Esophagus squamous epithelium (tissue), 5 donors: ENCODE results near the gene CELF2. TPM values are rescaled to one million over a fixed set of nuclear protein-coding genes. Genes with fewer than 3 reads are reported as not detected.

Experiments used
- DNase-seq: peaks from one replicate; lab custom pipeline; 2025; lab: John Stamatoyannopoulos, UW
- H3K27ac ChIP-seq, 4 donors: fragments of 200-600 bp; sonication (generic); one replicate each; pipeline ENCODE4 v1.5.1; 2016 to 2019; ENCODE audit warnings: mild to moderate bottlenecking in 1 of 4
- H3K27me3 ChIP-seq, 4 donors: fragments of 200-600 bp; sonication (generic); 1 replicate in 3 of 4; 2 replicates in 1 of 4; pipeline versions ENCODE4 v1.5.1 to v1.6.0; 2017 to 2021; ENCODE audit warnings: antibody characterized with exemption in 1 of 4
- H3K36me3 ChIP-seq, 3 donors: fragments of 200-600 bp; sonication (generic); one replicate each; pipeline ENCODE4 v1.5.1; 2016 to 2019
- H3K4me1 ChIP-seq, 3 donors: fragments of 200-600 bp; sonication (generic); one replicate each; pipeline ENCODE4 v1.5.1; 2017 to 2019
- H3K4me3 ChIP-seq, 4 donors: fragments of 200-600 bp; sonication (generic); 1 replicate in 3 of 4; 2 replicates in 1 of 4; pipeline ENCODE4 v1.5.1; 2016 to 2019; ENCODE audit warnings: mild to moderate bottlenecking in 2 of 4, moderate library complexity in 1 of 4
- H3K9me3 ChIP-seq, 3 donors: fragments of 200-600 bp; sonication (generic); one replicate each; pipeline ENCODE4 v1.5.1; 2016 to 2019
- POLR2A ChIP-seq, 4 donors: fragments of 450-650 bp; IDR thresholded peaks; one replicate each; pipeline ENCODE4 v1.6.1; 2017; ENCODE audit warnings: antibody characterized with exemption in 4 of 4, mild to moderate bottlenecking in 4 of 4, moderate library complexity in 3 of 4
- WGBS, 2 donors: methylation state at CpG; one replicate each; pipeline ENCODE4 v1.1.5; 2018; 5-methylcytosine and 5-hydroxymethylcytosine counted together
- intact Hi-C: fragments of 100-400 bp; cut with DNase I; formaldehyde crosslinking; loops from one replicate; pipeline ENCODE4 v1.15.0; 2022
- total RNA-seq, 4 donors: library from RNA; depleted of rRNA; stranded (reverse); fragments of >200 nt; gene quantifications; one replicate each; pipeline ENCODE4 v1.1.0, GENCODE V29; 2016
- TF ChIP-seq, protein P1 (sequence below), 6 experiments: fragments of 450-650 bp in 4 of 6; fragments of 200-600 bp in 2 of 6; sonication (generic) in 2 of 6; IDR thresholded peaks; one replicate each; pipeline ENCODE4 v1.5.1; 2016 to 2019; ENCODE audit warnings: antibody characterized with exemption in 6 of 6, mild to moderate bottlenecking in 4 of 6, moderate library complexity in 4 of 6
- donor health status: DM: yes; HTN: yes; CAD: no.

The CELF2 gene
- total RNA-seq, 4 donors from 2014 or later: 4.2 to 62.4 (median 13.5) TPM

DNA sequence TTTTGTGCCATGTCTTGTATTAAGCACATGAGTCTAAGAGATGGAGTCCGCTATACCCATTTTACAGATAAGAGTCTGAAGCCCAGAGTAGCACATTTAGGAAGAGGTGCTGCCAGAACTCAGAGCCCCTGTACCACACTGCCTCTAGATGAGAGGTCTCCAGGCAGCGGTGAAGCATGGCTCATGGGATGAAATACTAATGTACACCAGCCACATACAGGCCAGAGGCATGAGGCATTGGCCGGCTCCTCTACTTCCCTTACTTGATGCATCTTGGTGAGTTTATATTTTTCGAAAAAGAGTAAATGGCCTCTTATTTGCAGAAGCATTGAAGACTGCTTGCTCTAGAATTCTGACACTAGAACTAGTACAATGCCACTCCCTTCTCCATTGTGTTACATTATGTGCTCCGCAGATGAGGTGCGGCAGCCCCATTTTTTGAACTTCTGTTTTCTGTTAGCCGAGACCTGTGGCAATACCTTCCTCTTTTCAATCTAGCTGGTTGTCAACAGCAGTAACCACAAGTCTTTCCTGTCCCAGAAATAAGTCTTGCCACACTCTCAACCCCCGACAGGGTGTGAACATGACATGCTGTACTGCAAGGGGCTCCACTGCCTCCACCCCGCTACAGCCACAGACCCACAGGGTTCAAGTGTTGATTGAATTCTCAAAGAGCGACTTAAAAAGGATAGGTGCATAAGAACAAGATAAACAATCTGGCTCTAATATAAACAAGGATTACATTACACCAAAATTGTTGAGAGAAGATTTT lies 145.3 kb downstream of the CELF2 start:
- TF ChIP-seq, protein P1, sequence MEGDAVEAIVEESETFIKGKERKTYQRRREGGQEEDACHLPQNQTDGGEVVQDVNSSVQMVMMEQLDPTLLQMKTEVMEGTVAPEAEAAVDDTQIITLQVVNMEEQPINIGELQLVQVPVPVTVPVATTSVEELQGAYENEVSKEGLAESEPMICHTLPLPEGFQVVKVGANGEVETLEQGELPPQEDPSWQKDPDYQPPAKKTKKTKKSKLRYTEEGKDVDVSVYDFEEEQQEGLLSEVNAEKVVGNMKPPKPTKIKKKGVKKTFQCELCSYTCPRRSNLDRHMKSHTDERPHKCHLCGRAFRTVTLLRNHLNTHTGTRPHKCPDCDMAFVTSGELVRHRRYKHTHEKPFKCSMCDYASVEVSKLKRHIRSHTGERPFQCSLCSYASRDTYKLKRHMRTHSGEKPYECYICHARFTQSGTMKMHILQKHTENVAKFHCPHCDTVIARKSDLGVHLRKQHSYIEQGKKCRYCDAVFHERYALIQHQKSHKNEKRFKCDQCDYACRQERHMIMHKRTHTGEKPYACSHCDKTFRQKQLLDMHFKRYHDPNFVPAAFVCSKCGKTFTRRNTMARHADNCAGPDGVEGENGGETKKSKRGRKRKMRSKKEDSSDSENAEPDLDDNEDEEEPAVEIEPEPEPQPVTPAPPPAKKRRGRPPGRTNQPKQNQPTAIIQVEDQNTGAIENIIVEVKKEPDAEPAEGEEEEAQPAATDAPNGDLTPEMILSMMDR (IDR thresholded peaks at IDR 0.05): peak in 1 of 6 experiments; percentile 21
- peak in 1 of 4 donors; percentile 64 for TF ChIP-seq POLR2A (IDR thresholded peaks at IDR 0.05)
- Histone ChIP-seq H3K27me3 (peaks cover 0 to 30% (median 2%) of the 10 kb centered on the region in 4 donors), H3K36me3 (no peaks in the 10 kb centered on the region), H3K27ac (peak overlapping the region; percentile 78 to 94 (median 87)), H3K4me1 (peaks cover 4 to 53% (median 11%) of the 10 kb centered on the region in 3 donors), H3K9me3 (no peaks in the 10 kb centered on the region), H3K4me3 (peak overlapping the region in 1 of 4 donors; percentile 76)
- 47 to 62% methylated on average over 9 to 10 of the region's 10 CpGs for WGBS, 2 donors
- intact Hi-C loops: no loop called here
- peak; percentile 61 for DNase-seq

DNA sequence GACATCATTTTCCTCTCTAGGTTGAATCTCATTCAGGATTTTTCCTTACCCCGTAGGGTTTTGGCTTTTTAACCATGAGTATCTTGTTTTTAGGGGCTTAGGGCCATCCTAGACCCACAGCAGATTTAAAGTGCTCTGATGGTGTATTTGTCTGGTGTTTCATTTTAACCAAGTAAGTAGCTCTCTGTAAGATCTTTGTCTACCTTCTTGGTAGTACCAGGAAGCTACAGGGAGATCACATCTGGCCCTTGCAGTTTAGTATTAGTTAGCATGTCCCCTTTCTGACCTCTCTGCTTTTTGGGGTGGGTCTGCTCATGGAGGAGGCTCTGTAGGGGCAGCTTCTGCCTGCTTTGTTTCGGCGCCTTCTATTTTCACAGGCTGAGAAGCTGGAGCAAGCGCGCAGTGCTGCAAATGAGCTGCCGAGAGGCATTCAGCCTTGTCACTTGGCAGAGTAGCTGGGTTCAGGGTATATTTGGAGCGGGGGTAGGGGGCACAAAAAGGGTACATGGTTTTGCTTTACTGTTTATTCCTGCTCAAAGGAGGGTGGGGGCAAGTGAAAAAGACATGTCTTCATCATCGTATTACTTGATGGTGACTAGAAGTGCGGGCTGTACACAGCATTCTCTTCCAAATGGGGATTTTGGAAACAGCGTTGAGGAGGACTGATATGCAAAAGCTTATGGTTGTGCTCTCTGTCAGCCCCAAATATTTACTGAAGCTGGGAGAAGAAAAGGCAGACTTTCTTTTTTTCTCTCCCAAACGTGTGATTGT lies 146.3 kb downstream of the CELF2 start:
- peak overlapping the region; percentile 78 to 94 (median 87) for H3K27ac ChIP-seq
- no peaks in the 10 kb centered on the region for H3K36me3 ChIP-seq
- 36 to 45% methylated on average over 11 of the region's 11 CpGs for WGBS, 2 donors
- peaks cover 0 to 30% (median 2%) of the 10 kb centered on the region in 4 donors for H3K27me3 ChIP-seq
- peak overlapping the region in 3 of 4 donors; percentile 56 to 76 (median 67) for H3K4me3 ChIP-seq
- no peak for DNase-seq
- H3K4me1 ChIP-seq: peaks cover 4 to 53% (median 11%) of the 10 kb centered on the region in 3 donors
- intact Hi-C loops: no loop called here
- H3K9me3 ChIP-seq: no peaks in the 10 kb centered on the region
- peak in 1 of 4 donors; percentile 11 for TF ChIP-seq POLR2A (IDR thresholded peaks at IDR 0.05)
- TF ChIP-seq, protein P1 (IDR thresholded peaks at IDR 0.05): no peak

DNA sequence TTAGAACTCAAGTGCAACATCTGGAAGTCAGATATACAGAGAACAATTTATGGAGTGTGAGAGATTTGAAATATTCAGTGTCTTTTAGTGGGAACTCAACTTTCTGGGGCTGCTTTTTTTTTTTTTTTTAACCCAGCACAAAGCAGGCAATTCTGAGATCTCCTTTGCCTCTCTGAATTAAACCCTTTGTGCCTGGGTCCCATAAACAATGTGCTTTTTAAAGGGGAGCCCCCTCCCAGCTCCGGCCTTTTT lies 146.8 kb downstream of the CELF2 start:
- Histone ChIP-seq H3K27ac (peak overlapping the region; percentile 78 to 94 (median 87)), H3K4me1 (peaks cover 4 to 52% (median 11%) of the 10 kb centered on the region in 3 donors), H3K36me3 (no peaks in the 10 kb centered on the region), H3K27me3 (peaks cover 0 to 30% (median 2%) of the 10 kb centered on the region in 4 donors), H3K9me3 (no peaks in the 10 kb centered on the region), H3K4me3 (peak overlapping the region; percentile 43 to 76 (median 62))
- intact Hi-C loops: no loop called here
- WGBS, 2 donors: 0 to 10% methylated on average over 1 of the region's 1 CpG
- TF ChIP-seq, protein P1 (IDR thresholded peaks at IDR 0.05): no peak
- no peak for TF ChIP-seq POLR2A (IDR thresholded peaks at IDR 0.05)
- no peak for DNase-seq

DNA sequence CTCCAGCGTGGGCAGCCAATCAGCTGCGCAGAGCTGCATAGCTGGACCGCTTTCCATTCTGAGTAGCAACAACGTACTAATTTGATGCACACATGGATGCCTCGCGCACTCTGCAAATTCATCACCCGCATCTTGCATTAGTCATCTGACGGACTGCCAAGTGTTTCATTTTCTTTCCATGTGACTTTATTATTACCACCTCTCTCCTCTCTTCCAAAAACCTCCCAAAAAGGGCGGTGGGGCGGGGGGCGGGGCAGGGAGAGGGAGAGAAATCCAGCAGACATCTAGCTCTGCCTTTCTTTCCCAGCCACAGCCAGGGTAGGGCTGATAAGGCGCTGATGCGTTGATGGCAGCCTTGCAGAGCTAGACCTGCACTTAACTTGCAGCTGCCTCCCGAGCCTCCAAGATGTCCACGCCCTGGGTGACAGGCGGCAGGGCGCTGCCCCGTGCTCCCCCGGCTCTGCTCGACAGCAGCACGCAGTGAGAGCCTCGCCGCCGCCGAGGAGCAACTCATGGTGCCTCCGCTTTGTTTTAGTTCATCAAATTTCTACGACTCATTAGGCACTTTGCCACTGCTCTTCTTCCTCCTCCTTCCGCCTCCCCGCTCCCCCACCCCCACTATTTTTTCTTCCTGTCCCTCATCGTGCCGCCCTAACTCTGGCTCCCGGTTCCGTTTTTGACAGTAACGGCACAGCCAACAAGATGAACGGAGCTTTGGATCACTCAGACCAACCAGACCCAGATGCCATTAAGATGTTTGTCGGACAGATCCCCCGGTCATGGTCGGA lies 147.3 kb downstream of the CELF2 start:
- WGBS, 2 donors: 1% methylated on average over 33 to 36 of the region's 38 CpGs
- H3K4me3 ChIP-seq: peak overlapping the region; percentile 43 to 76 (median 62)
- TF ChIP-seq POLR2A (IDR thresholded peaks at IDR 0.05): peak in 2 of 4 donors; percentile 27 to 61
- TF ChIP-seq, protein P1 (IDR thresholded peaks at IDR 0.05): no peak
- peaks cover 4 to 47% (median 11%) of the 10 kb centered on the region in 3 donors for H3K4me1 ChIP-seq
- intact Hi-C loops: no loop called here
- H3K27me3 ChIP-seq: peaks cover 0 to 30% (median 2%) of the 10 kb centered on the region in 4 donors
- DNase-seq: no peak
- H3K9me3 ChIP-seq: no peaks in the 10 kb centered on the region
- no peaks in the 10 kb centered on the region for H3K36me3 ChIP-seq
- H3K27ac ChIP-seq: peak overlapping the region; percentile 78 to 94 (median 87)
